Tongue (tissue), 2 donors: Measurements from ENCODE around the gene IL26. TPM values are rescaled to one million over a fixed set of nuclear protein-coding genes. Genes with fewer than 3 reads are reported as not detected.
A peak's percentile ranks its signal among the peaks of the same experiment; 100 is the strongest.
"Not testable (repeated sequence)": the region's sequence is repeated elsewhere in the genome, so short reads cannot be mapped to it uniquely, and the experiment has no call there.

Experiments
- DNase-seq: peaks from one replicate; pipeline ENCODE4 v3.0.0-alpha.2; 2015
- total RNA-seq: library from RNA; depleted of rRNA; stranded (reverse); fragments of >200 nt; gene quantifications from one replicate; pipeline ENCODE4 v1.2.3, GENCODE V29; 2014

The IL26 gene
- total RNA-seq, 1 donor from 2014 or later = not detected

GRCh38 chr12:68198507-68199086 lies 27.0 kb downstream of the IL26 start:
- no peak for DNase-seq

- no peak for DNase-seq
Measured at GRCh38 chr12:68190301-68190700, 35.3 kb downstream of the IL26 start.

- no peak for DNase-seq
Measured at GRCh38 chr12:68189821-68190242, 35.8 kb downstream of the IL26 start.

- no peak for DNase-seq
Measured at GRCh38 chr12:68185598-68185997, 40.0 kb downstream of the IL26 start.

GRCh38 chr12:68180792-68181744 lies 44.5 kb downstream of the IL26 start:
- DNase-seq = peak; percentile 41

GRCh38 chr12:68178774-68179439 lies 46.7 kb downstream of the IL26 start:
- DNase-seq = no peak

- no peak for DNase-seq
Measured at GRCh38 chr12:68178184-68178583, 47.4 kb downstream of the IL26 start.

- no peak for DNase-seq
Measured at GRCh38 chr12:68177562-68177961, 48.0 kb downstream of the IL26 start.

GRCh38 chr12:68176257-68176656 lies 49.4 kb downstream of the IL26 start:
- no peak for DNase-seq

GRCh38 chr12:68175557-68176061 lies 50.0 kb downstream of the IL26 start:
- DNase-seq = no peak

GRCh38 chr12:68174761-68175160 lies 50.8 kb downstream of the IL26 start:
- DNase-seq = not testable (repeated sequence)

- DNase-seq = no peak
Measured at GRCh38 chr12:68173792-68174191, 51.8 kb downstream of the IL26 start.

- no peak for DNase-seq
Measured at GRCh38 chr12:68170726-68171125, 54.9 kb downstream of the IL26 start.

- no peak for DNase-seq
Measured at GRCh38 chr12:68169213-68169889, 56.3 kb downstream of the IL26 start.

GRCh38 chr12:68166317-68166831 lies 59.2 kb downstream of the IL26 start:
- DNase-seq = no peak

- no peak for DNase-seq
Measured at GRCh38 chr12:68163560-68164081, 62.0 kb downstream of the IL26 start.

- DNase-seq = no peak
Measured at GRCh38 chr12:68162374-68162773, 63.2 kb downstream of the IL26 start.

GRCh38 chr12:68159681-68160304 lies 65.8 kb downstream of the IL26 start, which contains the start of gene IFNG:
TSS of gene IFNG (minus strand) at chr12:68159740. CDS start at chr12:68159615, 125 bp downstream.
- DNase-seq = no peak

- no peak for DNase-seq
Measured at GRCh38 chr12:68158432-68158831, 67.2 kb downstream of the IL26 start.

GRCh38 chr12:68157380-68157779 lies 68.2 kb downstream of the IL26 start:
- no peak for DNase-seq

- DNase-seq = no peak
Measured at GRCh38 chr12:68156636-68157035, 69.0 kb downstream of the IL26 start.
